HL-60 (cell line): Measurements from ENCODE around the gene NFIA.

ENCODE experiments used
- POLR2AphosphoS5 ChIP-seq: IDR thresholded peaks from 2 replicates; pipeline ENCODE4 v1.6.1; 2012; ENCODE audit warnings: low read depth
- TF ChIP-seq, protein P1 (sequence below): IDR thresholded peaks from one replicate; pipeline ENCODE4 v1.5.1; 2011; ENCODE audit warnings: low read length, control low read depth, inconsistent platforms; ENCODE audit not compliant: insufficient read depth

DNA sequence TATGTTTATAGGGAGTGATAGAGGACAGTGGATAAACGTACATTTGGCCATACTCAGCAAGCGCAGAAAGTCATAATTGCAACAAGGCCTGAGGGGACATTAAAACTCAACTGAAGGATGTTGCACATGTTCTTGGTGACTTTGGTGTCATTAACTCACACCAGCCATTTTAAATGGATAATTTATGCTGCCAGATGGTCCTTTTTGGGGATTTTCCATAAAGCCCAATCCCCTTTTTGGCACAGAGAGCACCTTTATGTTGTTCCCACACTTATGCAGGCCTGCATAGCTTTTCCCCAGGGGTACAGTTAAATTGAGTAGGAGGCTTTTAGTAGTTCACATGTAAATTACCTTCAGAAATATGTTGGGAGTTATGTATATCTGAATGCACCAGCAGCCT, 279.6 kb downstream of the NFIA start:
- TF ChIP-seq, protein P1, sequence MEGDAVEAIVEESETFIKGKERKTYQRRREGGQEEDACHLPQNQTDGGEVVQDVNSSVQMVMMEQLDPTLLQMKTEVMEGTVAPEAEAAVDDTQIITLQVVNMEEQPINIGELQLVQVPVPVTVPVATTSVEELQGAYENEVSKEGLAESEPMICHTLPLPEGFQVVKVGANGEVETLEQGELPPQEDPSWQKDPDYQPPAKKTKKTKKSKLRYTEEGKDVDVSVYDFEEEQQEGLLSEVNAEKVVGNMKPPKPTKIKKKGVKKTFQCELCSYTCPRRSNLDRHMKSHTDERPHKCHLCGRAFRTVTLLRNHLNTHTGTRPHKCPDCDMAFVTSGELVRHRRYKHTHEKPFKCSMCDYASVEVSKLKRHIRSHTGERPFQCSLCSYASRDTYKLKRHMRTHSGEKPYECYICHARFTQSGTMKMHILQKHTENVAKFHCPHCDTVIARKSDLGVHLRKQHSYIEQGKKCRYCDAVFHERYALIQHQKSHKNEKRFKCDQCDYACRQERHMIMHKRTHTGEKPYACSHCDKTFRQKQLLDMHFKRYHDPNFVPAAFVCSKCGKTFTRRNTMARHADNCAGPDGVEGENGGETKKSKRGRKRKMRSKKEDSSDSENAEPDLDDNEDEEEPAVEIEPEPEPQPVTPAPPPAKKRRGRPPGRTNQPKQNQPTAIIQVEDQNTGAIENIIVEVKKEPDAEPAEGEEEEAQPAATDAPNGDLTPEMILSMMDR: no peak
- no peak for TF ChIP-seq POLR2AphosphoS5
